Femur (tissue), 1 donor: Measurements from ENCODE around the gene WNT3.

Experiments
- DNase-seq: peaks from one replicate; pipeline ENCODE4 v3.0.0-alpha.2; 2017

The WNT3 gene

DNA sequence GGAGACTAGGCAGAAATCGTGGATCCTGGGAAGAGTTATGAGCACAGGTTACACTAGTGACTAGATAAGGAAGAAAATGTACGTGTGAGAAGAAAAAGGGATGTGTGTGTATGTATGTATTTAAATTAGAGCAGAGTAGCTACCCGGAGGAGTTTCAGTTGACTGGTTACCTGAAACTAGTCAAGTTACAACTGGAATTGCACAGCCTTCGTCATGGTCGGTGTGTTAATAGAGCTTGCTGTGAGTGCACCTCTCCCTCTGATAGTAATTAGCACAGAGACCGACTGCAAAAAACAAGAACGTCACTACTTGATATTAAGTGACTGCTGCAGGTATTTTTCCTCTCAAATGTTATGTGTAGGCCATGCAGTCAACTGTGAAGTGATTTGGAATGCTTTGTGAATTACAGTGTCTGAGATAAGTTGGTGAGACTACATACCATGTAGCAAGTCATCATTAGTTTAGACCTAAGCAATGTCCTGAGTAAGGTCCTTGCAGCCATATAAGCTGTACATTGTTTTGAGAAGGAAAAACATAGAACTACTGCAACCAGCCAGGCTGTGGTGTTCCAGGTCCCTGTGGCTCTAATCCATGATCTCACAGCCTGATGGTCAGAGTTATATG, 95.7 kb downstream of the WNT3 start:
- no peak for DNase-seq

DNA sequence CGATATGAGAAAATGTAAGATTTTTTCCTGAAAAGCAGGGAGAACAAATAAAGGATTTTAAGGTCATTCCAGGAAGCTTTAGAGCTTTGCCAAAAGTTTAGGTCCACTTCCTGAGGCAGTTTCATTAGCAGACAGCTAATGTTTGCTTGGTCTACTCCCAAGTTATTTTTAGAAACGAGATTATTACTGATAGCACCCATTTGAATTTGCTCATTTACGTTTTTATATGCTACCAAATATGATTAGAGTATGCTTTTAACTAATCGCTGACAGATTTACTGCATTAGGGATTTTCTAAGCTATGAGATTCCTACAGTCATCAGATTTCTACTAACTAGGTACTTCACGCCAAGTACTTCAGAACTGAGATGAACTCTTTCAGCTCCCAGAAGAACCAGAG, 98.1 kb downstream of the WNT3 start:
- DNase-seq, result no peak

DNA sequence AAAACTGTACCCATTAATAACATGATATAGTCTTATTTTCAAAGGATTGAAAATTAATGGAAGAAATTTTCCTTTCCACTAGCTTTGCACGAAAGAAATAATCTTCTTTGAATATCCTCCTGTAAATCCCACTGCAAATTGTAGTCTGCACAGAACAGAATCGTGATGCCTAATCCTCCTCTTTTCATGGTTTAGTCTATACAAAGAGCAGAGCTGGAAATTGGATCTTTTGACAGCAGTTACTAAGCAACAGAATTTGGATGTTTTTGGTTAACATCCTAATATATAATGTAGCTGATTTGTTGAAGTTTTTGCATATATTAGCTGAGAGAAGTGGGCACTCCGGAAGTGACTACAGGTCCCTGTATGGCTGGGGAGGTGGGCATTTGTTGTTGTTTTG, 98.6 kb downstream of the WNT3 start:
- DNase-seq, result no peak

DNA sequence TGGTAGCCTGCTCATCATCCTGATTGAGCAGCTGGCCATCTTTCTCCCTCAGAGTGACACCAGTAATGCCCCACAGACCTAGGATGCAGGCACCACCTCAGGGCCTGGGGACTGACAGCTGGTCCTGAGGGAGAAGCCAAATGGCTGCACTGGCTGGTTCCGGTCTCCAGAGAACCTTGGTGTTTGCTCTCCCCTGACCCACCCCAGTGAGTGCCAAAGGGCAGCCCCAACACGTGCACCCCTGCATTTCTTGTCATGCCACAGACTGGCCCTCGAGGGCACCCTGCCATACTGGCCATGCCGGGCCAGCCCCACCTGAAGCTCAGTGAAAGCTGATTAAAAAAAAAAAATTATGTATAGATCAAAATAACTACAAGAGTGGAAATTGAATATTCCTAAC, 100.5 kb downstream of the WNT3 start:
- no peak for DNase-seq
